Right lobe of liver (tissue), 4 donors: Measurements from ENCODE around the gene IL17B.

Experiments used
- POLR2A ChIP-seq: fragments of 450-650 bp; IDR thresholded peaks from one replicate; pipeline ENCODE4 v1.6.1; 2017; ENCODE audit warnings: antibody characterized with exemption, mild to moderate bottlenecking
- TF ChIP-seq, protein P1 (sequence below), 4 donors: fragments of 200-600 bp in 3 of 4; fragments of 450-650 bp in 1 of 4; IDR thresholded peaks; one replicate each; pipeline versions ENCODE4 v1.5.1 to v1.8.0; 2016 to 2022; ENCODE audit warnings: antibody characterized with exemption in 4 of 4, mild to moderate bottlenecking in 2 of 4
- donor health status: DM: no; HTN: no; CAD: no.
- donor health status: DM: no; HTN: no; CAD: no.
- donor health status: DM: no; HTN: yes; CAD: no.

DNA sequence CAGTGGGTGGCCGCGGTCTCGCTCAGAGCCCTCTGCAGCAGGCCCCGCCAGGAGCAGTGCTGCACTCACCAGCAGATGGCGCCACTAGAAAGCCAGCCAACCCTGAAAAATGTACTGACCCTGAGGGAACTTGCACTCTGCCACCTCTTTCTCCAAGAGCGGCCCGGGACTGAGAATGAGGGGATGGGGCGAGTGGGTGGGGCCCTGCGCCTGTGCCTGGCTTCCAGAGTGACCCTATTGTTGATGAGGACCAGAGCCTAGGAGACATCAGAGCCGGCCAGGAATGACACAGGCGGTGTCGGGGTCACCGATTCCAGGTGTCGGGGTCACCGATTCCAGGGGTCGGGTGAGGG is 2.9 kb upstream of the IL17B start:
- TF ChIP-seq, protein P1, sequence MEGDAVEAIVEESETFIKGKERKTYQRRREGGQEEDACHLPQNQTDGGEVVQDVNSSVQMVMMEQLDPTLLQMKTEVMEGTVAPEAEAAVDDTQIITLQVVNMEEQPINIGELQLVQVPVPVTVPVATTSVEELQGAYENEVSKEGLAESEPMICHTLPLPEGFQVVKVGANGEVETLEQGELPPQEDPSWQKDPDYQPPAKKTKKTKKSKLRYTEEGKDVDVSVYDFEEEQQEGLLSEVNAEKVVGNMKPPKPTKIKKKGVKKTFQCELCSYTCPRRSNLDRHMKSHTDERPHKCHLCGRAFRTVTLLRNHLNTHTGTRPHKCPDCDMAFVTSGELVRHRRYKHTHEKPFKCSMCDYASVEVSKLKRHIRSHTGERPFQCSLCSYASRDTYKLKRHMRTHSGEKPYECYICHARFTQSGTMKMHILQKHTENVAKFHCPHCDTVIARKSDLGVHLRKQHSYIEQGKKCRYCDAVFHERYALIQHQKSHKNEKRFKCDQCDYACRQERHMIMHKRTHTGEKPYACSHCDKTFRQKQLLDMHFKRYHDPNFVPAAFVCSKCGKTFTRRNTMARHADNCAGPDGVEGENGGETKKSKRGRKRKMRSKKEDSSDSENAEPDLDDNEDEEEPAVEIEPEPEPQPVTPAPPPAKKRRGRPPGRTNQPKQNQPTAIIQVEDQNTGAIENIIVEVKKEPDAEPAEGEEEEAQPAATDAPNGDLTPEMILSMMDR (IDR thresholded peaks at IDR 0.05), result peak; percentile 79 to 89 (median 84)
- no peak for TF ChIP-seq POLR2A
